HG02678 (cell line): ENCODE data around the gene MTUS2.

Source experiments
- ATAC-seq: cut with Tn5 transposase; IDR thresholded peaks from one replicate; pipeline ENCODE4 v1.9.1; 2021; ENCODE audit warnings: mild to moderate bottlenecking, moderate library complexity; ENCODE audit not compliant: unreplicated experiment

The MTUS2 gene

DNA sequence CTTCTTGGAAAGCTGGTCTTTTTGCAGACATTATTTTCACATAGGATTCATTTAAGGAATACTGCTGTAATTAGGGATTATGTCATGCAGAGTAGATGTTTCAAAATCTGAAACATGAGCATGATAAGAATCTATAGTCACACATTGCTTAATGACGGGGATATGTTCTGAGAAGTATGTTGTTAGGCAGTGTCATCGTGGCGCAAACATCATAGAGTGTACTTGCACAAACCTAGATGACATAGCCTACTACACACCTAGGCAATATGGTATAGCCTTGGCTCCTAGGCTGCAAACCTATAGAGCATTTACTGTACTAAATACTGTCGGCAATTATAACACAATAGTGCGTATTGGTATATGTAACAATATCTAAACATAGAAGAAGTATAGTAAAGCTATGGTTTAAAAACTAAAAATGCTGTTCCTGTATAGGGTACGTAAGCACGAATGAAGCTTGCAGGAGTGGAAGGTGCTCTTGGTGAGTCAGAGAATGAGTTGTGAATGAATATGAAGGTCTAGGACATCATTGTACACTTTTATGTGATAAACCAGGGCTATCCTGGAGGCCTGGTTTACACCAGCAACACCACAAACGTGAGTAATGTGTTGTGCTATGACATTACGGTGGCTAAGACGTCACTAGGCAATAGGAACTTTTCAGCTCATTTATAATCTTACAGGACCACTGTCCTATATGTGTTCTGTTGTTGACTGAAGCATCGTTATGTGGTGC is 283.1 kb downstream of the MTUS2 start:
- ATAC-seq, result no peak

DNA sequence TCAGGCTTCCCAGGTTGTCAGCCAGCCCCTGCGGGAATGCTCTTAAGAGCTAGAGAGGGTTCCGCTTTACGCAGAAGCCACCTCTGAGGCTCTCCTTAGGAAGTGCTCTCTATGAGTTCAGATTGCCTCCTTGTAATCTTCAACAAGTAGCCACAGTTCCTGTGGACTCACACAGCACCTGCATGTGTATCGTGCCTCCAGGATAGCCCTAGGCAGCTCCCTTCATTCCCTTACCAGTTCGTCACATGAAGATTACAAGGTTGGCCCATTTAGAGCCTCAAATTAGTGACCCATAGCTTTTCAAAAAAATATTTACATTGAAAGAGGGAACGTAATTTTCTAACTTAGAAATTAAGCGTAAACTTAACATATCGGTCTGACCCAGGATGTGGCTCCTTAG is 284.3 kb downstream of the MTUS2 start:
- ATAC-seq, result no peak

DNA sequence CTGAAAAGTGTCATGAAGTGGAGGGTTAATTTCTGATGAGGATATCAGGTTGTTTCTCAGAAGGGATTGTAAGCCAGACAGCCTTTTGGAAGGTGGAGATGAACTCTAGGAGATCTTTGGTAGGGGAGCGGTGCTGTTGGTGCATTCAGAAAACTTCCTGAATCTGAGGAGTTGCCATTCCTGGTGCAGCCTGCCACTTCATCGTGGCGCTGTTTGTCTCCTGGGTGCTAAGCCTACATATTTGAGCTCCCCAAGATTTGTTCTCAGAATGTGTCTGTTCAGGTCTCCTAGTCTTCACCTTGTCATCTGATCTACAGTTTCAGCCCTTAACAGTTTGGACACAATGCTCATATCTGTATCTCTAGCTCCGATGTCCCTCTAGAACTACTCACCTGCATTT is 285.6 kb downstream of the MTUS2 start:
- ATAC-seq, result no peak

DNA sequence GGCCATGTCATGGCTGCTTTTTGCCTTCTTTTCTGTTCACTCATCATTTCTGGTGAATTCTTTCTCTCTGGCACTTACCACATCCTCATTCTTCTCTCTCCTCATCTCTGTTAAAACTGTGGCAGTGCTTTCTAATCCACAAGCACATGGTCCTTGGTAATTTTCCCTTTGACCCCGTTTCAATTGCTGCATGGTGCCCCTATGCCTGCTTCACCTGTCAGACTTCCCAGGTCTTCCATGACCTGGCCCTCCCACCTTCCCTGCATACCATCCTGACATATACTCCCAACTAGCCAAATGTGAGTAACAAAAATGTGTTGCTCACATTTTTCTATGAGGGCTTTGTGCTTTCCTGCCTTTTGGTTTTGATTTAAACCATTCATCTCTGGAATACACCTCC is 286.5 kb downstream of the MTUS2 start:
- ATAC-seq, result no peak

DNA sequence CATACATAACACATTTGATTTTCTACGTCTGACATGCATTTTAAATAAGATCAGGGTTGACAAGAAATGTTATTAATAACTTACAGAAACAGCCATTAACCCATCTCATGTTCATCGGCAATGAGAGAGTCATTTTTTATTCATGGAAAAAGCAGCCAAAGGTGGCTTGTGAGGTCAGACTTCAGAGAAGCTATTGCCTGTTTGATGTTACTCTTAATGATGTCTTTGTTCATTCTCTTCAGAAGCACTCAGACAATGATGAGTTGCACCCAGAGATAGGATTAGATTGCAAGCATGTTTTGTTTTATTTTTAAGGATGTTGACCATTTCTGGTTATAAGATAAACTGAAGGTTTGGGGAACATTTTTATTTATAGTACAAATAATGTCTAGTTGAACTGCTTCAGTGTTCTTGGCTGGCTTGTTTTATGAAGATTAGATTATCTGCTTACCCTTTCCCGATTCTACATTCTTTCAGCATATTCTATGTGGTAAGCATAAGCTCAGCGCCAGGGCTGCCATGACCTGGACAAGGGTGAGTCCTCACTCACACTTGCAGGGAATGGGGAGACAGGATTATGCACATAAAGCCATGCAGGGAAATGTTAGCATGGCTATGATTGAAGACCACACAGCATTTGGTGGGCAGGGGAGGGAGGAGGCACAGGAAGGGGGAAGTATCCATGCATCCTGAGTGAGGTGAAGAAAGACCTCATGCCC is 288.1 kb downstream of the MTUS2 start:
- ATAC-seq, result no peak

DNA sequence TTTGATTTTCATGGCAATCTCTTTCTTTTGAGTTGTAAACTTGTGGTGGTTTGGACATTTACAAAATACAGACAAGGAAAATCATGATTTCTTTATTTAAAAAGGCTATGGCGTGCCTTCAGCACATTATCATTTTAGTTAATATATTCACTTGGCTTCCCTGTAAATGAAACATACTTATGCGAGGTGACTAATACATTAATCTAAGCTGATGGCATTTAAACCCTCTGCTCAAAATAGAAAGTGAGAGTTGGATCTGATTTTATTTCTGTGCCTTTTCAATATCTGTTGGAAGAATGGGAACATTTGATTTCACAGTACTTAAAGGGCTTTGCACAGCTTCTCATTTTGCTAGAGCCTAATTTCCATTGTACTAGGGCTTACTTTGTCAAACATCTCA is 289.8 kb downstream of the MTUS2 start:
- ATAC-seq, result no peak

DNA sequence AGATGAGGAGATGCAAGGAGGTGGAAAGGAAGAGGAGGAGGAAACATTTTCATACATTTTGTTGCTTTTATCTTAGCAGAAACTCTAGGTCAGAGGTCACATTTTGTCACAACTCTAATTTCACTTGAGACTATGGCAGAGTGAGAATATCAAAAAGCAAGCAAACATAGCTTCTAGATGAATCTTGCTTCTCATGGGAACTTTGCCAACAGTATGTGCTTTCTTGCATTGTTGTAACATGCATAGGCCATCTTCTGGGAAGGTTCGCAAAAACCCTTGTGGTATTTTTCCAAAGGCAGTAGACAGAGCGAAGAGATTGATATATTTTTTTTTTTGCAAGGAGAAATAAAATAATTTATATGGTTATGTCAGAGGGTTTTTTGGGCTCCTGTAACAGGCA is 291.3 kb downstream of the MTUS2 start:
- no peak for ATAC-seq

DNA sequence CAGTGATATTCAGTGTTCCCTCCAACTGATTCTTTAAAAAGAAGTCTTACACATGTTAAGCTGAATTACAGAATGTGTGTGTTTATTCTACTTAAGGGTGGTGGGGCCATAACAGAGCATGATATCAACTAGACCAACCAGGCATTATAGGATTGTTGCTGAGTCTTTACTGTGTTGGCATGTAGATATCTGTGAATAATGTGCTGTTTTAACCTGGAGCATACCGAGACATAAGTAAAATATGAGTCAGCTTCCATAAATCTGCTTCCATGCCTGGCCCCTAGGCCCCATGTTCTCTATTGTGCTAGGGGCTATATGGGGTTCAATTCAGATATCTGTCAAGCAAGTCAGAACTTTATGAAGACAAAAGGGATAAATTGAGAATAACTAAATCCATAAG is 295.7 kb downstream of the MTUS2 start:
- ATAC-seq, result no peak

DNA sequence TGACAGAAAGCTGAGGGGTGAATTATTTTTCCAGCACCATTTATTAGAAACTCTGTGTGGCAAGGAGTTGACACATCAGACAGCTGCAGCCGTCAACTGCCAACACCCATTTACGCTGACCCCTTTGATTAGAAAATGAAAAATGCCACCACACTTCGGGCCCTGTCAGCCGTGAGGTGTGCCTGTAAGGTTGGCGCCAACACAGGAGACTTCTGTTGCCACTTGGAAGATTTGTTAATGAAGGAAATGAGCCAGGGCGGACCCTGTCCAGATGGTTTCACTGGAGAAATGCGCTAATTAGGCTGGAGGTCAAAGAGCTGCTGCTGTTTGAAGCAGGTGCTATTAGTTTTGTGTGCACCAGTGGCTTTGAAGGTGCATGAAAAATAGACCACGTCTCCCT is 297.5 kb downstream of the MTUS2 start:
- ATAC-seq, result no peak

DNA sequence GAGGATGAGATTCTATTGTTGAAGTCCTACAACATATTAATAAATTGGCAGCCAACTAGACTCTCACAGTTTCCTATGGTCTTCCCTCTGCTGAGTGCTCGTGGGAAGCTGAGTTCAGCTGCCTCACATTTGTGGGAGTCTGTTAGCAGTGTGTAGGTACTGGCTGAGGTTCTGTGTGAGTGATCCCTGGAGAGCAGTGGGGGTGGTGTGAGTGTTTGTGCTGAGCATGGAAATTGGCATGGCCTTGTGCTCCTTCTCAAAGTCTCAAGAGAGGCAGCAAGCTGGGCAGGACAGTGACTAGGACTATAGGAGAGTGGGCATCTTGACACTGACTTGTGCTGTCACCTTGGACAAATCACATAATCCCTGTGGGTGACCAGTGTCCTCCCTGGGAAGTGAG is 298.3 kb downstream of the MTUS2 start:
- ATAC-seq, result no peak

DNA sequence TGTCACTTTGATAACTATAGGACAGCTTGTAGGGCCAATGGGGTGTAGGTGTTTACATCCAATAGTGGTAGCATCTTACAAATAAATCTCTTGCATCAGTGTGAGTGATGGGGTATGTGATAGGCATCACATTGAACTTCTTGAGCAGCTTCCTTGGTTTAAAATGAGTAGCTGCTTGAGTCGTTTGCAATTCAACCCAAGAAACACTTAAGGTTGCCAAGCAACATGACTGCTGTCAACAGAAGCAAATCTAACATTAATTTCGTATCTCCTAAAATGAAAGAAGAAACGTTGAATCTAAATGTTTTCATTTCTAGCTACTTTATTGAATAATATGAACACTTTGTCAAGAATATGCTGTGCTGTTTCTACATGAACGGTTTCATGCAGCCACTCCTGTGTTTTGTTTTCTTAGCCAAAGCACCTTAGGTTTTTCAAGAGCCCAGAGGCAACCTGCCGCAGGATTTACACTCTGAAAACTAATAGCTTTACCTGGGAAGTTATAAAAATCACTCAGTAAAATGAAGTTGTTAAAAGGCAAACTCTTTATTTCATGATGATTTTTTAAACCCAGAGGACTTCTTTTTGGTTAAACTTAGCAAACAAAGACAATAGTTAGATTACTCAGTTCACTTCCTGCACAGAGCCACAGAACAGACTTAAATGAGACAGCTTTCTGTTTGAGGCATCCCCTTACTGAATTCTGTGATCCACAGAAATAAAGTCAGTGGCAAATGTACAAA is 305.2 kb downstream of the MTUS2 start:
- ATAC-seq, result peak; percentile 69

DNA sequence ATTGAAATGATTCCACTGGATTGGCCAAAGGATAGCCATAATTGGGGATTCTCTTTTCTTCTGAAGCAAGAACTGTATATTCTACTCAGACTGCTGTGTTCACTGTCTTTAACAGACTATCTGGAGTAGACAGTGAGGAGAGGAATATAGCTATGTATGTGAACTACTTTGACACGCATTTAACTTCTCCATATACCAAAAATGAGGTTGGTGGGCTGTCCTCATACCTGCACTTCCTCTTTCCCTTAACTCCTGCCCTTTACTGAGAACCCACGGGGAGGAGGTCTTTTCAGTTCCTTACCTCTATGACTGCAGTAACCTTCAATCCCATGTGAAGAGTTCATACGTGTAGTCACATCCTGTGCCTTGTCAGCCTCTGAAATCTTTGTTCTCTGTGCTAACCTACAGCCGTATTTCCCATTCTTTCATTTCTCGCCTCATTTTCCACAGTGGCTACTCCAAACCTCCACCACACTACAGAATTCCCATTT is 305.8 kb downstream of the MTUS2 start:
- ATAC-seq, result peak; percentile 73

DNA sequence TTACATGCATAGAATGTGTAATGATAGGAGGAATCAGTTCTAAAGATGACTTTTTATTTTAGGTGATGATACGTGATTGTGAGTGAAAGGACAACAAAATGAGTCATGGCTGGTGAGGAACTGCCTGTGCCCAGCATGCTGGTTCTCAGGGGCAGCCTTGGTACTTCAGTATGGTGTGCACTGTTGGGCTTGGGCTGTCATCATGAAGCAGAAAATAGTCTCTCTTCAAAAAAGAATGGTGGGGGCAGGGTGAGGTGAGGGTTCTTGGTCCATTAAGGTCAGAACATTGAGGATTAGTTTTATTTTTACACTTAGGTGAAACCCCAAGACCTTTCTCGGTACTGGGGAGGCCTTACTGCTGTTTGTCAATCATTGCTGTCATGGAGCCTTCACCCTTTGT is 309.5 kb downstream of the MTUS2 start:
- no peak for ATAC-seq

DNA sequence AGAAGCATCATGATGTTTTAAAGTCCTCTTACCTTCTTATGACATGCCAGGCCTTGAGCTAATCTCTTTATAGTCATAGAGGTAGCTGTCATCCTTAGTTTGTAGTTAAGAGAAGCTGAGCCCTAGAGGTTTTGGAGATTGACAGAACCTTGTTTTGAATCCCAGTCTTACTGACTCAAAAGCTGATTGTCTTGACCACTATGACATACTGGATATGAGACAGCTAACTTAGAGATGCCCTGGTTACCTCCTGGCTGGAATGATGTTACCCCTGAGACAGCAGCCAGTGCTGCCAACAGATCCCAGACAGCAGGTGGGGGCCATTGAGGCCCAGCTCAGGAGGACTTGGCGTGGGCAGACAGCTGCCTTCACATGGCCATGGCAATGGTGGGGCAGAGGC is 311.0 kb downstream of the MTUS2 start:
- ATAC-seq, result no peak

DNA sequence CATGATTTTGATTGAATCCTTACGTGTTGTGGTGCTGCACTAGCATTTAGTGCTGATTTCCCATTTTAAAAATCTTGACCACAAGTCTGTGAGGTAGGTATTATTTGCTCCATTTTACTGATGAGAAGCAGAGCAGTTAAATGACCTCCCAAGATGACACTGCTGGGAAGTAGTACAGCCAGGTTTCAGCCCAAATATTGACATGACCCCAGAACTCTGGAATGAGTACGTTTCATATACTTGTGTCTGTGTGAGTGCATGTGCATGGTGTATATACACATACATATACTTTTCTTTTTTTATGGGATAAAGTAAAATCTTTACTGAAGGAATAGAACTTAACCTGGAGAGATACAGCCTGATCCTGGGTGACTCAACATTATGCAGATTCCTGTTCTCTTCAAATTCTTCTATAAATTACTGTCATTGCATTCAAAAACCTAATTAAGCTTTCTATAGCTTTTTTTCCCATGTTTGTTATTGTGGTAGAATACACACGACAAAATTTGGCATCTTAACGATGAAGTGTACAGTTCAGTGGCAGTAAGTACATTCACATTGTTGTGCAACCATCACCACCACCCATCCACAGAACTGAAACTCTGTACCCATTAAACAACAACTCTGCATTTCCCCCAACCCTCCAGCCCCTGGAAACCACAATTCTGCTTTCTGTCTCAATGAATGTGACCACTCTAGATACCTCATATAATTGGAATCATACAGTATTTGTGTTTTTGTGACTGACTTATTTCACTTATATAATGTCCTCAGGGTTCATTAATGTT is 311.9 kb downstream of the MTUS2 start:
- ATAC-seq, result peak; percentile 77

DNA sequence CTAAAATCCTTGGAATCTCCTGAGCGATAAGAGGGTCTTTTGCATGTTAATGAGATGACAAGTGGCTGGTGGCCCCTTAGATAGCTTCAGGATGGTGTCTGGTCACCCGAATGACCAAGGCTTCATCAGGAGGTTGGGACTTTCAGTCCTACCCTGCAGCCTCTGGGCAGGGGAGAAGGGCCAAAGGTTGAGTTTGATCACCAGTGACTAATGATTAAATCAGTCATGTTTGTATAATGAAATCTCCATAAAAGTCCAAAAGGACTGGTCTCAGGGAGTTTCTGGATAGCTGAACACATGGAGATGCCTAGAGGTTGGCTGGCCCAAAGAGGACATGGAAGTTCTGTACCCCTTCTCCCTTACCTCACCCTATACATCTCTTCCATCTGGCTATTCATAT is 316.2 kb downstream of the MTUS2 start:
- ATAC-seq, result no peak

DNA sequence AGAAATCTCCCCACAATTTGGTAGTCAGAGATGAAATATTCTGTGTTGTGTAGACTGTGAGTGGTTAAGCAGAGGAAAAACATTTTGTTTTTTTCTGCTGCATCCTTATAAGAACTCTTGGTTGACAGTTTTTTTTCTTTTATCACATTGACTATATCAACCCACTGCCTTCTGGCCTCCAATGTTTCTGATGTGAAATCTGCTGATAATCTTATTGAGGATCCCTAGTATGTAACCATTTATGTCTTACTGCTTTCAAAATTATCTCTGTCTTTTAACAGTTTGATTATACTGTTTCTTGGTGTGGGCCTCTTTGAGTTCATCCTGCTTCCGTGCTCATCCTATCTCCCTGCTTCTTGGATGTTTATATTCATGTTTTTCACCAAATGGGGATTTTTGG is 316.9 kb downstream of the MTUS2 start:
- no peak for ATAC-seq

DNA sequence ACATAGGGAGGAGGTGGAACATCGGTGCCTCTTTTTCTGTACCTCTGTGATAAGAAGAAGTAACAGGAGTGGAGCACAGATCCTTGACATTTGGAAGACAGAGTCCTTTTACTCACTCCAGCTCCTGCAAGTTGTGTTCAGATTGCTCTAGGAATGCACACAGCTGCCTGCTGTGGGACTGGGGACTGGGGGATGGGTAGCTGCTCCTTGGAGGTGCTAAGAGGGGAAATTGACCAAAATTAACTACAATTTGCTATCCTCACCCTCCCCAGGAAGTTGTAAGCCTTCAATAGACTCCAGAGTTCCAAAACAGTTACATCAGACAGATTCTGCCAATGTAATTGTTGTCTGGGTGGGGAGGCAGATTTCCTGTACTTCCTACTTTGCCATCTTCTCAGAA is 317.9 kb downstream of the MTUS2 start:
- ATAC-seq, result no peak

DNA sequence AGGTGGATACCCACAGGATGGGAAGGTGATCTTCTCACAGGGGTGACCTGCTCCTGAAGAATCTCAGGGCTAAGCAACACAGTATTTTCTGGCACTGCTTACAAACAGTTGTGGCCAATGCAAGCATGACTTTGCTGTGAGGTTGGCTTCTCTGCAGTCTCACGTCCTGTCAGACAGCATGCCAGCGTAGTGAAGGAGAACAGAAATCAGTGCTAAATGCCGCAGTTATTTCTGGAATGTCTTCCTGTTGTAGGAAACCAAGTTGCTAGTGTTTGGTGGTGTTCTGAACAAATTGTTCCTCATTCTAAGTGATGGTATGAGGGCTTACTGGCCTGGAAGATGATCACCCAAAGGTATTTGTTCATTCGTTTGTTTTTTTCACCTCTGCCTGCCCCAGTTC is 320.1 kb downstream of the MTUS2 start:
- no peak for ATAC-seq

DNA sequence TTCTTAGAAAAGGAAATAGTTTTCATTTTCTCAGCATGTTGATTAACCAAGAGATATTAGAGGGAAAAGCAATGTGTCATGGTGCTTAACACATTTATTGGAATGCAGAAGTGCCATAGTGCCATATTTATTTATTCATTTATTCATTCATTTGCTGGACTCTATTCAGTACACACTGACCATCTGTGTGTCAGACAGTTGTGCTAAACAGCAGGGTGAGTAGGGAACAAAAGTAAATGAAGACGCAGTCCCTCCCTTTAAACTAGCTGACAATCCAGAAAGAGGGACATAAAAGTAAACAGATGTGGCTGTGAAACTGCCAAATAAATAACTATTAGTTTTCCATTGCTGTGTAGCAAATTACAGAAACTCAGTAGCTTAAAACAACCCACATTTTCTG is 323.7 kb downstream of the MTUS2 start:
- ATAC-seq, result no peak

DNA sequence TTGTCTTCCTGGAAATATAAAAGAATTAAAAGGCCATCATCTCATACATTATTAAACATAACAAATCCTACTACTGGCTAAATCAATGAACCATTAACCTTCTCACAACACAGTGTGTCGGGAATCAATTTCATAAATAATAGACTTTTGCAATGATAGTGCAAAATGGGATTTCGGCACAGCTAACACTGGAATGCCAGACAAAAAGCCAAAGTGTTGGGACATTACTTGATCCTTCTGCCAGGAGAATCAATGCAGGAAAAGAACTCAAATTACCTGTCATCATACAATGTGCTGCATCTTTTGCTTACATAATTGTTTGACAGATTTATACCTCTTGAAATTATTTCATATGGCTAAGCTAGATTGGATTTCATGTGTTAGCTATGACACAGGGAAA is 334.3 kb downstream of the MTUS2 start:
- no peak for ATAC-seq
